GM12874 (cell line): ENCODE results near the gene TMPRSS7.

ENCODE experiments used
- CTCF ChIP-seq: IDR thresholded peaks from 2 replicates; pipeline ENCODE4 v1.5.1; 2011; ENCODE audit warnings: low read depth, mild to moderate bottlenecking, control low read depth, low read length, moderate library complexity; ENCODE audit not compliant: insufficient read depth

The TMPRSS7 gene

GRCh38 chr3:112000966-112001365 is 33.6 kb upstream of the TMPRSS7 start:
- TF ChIP-seq CTCF = no peak

- no peak for TF ChIP-seq CTCF
Measured at GRCh38 chr3:112001526-112001925, 33.0 kb upstream of the TMPRSS7 start.

GRCh38 chr3:112002096-112002971 is 32.2 kb upstream of the TMPRSS7 start:
- no peak for TF ChIP-seq CTCF

- TF ChIP-seq CTCF = no peak
Measured at GRCh38 chr3:112003321-112004080, 31.0 kb upstream of the TMPRSS7 start.

GRCh38 chr3:112004187-112004586 is 30.3 kb upstream of the TMPRSS7 start:
- no peak for TF ChIP-seq CTCF

- no peak for TF ChIP-seq CTCF
Measured at GRCh38 chr3:112004669-112005068, 29.9 kb upstream of the TMPRSS7 start.

- no peak for TF ChIP-seq CTCF
Measured at GRCh38 chr3:112005091-112005672, 29.4 kb upstream of the TMPRSS7 start.
